Measurements from ENCODE around the gene COX15.

DNA sequence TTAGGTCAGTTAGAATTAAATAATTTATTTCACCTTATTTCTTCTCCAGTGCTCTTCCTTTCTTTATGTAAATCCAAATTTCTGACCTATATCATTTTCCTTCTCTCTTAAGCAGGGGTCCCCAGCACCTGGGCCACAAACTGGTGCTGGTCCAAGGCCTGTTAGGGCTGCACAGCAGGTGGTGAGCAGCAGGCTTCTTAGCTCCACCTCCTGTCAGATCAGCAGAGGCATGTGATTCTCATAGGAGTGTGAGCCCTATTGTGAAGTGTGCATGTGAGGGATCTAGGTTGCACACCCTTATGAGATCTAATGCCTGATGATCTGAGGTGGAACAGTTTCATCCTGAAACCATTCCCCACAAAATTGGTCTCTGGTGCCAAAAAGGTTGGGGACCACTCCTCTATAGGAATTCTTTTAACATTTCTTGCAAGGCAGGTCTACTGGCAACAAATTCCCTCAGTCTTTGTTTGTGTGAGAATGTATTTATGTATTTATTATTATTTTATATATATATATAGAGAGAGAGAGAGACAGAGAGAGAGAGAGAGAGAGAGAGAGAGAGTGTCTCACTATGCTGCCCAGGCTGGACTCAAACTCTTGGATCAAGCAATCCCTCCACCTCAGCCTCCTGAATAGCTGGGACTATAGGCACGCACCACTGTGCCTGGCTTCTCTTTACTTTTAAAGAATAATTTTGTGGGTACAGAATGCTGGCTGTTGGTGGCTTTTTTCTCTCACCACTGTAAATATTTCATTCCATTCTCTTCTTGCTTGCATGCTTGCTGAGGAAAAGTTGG, 46.2 kb upstream of the COX15 start:
- TF ChIP-seq, protein P1, sequence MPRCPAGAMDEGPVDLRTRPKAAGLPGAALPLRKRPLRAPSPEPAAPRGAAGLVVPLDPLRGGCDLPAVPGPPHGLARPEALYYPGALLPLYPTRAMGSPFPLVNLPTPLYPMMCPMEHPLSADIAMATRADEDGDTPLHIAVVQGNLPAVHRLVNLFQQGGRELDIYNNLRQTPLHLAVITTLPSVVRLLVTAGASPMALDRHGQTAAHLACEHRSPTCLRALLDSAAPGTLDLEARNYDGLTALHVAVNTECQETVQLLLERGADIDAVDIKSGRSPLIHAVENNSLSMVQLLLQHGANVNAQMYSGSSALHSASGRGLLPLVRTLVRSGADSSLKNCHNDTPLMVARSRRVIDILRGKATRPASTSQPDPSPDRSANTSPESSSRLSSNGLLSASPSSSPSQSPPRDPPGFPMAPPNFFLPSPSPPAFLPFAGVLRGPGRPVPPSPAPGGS (IDR thresholded peaks at IDR 0.05) = no peak
- TF ChIP-seq RFX5 (IDR thresholded peaks at IDR 0.05) = no peak

Data from A549 (cell line).